Adrenal gland (tissue), 12 donors: ENCODE results near the gene NUP210L. TPM values are rescaled to one million over a fixed set of nuclear protein-coding genes. Genes with fewer than 3 reads are reported as not detected.

ENCODE experiments used
- DNase-seq, 7 donors: peaks; one replicate each; pipeline ENCODE4 v3.0.0-alpha.2; 2019 to 2020
- H3K27ac ChIP-seq, 5 donors: fragments of 200-600 bp; sonication (generic) in 4 of 5; 1 replicate in 3 of 5; 2 replicates in 2 of 5; pipeline versions ENCODE4 v1.5.1 to v1.8.0; 2016 to 2020; ENCODE audit warnings: mild to moderate bottlenecking in 1 of 5
- H3K27me3 ChIP-seq: fragments of 200-600 bp; 2 replicates; pipeline ENCODE4 v1.8.0; 2021
- H3K36me3 ChIP-seq, 2 donors: fragments of 200-600 bp; replicated peaks in 1 of 2; 1 replicate in 1 of 2; 2 replicates in 1 of 2; pipeline versions ENCODE4 v1.5.1 to v1.8.0; 2018 to 2022
- H3K4me1 ChIP-seq, 2 donors: fragments of 200-600 bp; replicated peaks in 1 of 2; 1 replicate in 1 of 2; 2 replicates in 1 of 2; pipeline versions ENCODE4 v1.5.1 to v1.8.0; 2018 to 2021
- H3K4me3 ChIP-seq, 4 donors: fragments of 200-600 bp; sonication (generic) in 3 of 4; one replicate each; pipeline ENCODE4 v1.5.1; 2016 to 2018
- H3K9me3 ChIP-seq, 3 donors: fragments of 200-600 bp; sonication (generic) in 1 of 3; replicated peaks in 1 of 3; 1 replicate in 2 of 3; 2 replicates in 1 of 3; pipeline versions ENCODE4 v1.5.1 to v1.8.0; 2016 to 2021
- POLR2A ChIP-seq, 2 donors: fragments of 450-650 bp; IDR thresholded peaks; one replicate each; pipeline ENCODE4 v1.6.1; 2017; ENCODE audit warnings: antibody characterized with exemption in 2 of 2, mild to moderate bottlenecking in 2 of 2, moderate library complexity in 1 of 2
- WGBS, 4 donors: extraction: QIAGEN DNeasy Blood & Tissue Kit in 2 of 4; methylation state at CpG; one replicate each; pipeline versions ENCODE4 v1.1.5 to v1.1.7; 2013 to 2017; 5-methylcytosine and 5-hydroxymethylcytosine counted together
- intact Hi-C, 2 donors: fragments of 100-400 bp; cut with DNase I; formaldehyde crosslinking; loops; one replicate each; pipeline versions ENCODE4 v1.14.1 to v1.15.0; 2022 to 2023
- polyA plus RNA-seq, 3 donors: library from polyadenylated mRNA; stranded (reverse); fragments of 200-250 nt in 2 of 3; fragments of 350-450 nt in 1 of 3; fragmentation: Illumina TruSeq in 1 of 3; extraction: RNeasy Lipid Tissue Mini Kit (QIAGEN cat#74804) in 1 of 3; gene quantifications; one replicate each; pipeline ENCODE4 v1.2.3, GENCODE V29; 2013 to 2014
- total RNA-seq, 9 donors: library from RNA; depleted of rRNA in 4 of 9; stranded (reverse); fragments of >200 nt in 4 of 9; fragments of 120-200 nt in 1 of 9; fragmentation: NEBNext Ultra II Directional in 1 of 9; extraction: Animal tissue kit (Norgen Biotek cat#: 25700) in 1 of 9; gene quantifications; one replicate each; pipeline versions ENCODE4 v1.1.0 to v1.2.4, GENCODE V29; 2013 to 2023
- TF ChIP-seq, protein P1 (sequence below), 6 experiments: fragments of 450-650 bp in 4 of 6; fragments of 200-600 bp in 2 of 6; sonication (generic) in 1 of 6; IDR thresholded peaks; 1 replicate in 5 of 6; 2 replicates in 1 of 6; pipeline versions ENCODE4 v1.5.1 to v1.8.0; 2016 to 2021; ENCODE audit warnings: antibody characterized with exemption in 6 of 6, mild to moderate bottlenecking in 2 of 6, moderate library complexity in 1 of 6
- donor health status: healthy with polysubstance abuse.
- donor health status: Bipolar disorder and iron deficiency.
- donor health status: DM: yes; HTN: yes; CAD: no.
- donor health status: DM: no; HTN: no; CAD: no.
- donor health status: DM: no; HTN: no; CAD: no.
- donor health status: DM: yes; HTN: yes; CAD: no.

The NUP210L gene
- total and polyA plus RNA-seq, 12 donors, result 0.03 to 0.07 (median 0.06) TPM; not detected in 7

DNA sequence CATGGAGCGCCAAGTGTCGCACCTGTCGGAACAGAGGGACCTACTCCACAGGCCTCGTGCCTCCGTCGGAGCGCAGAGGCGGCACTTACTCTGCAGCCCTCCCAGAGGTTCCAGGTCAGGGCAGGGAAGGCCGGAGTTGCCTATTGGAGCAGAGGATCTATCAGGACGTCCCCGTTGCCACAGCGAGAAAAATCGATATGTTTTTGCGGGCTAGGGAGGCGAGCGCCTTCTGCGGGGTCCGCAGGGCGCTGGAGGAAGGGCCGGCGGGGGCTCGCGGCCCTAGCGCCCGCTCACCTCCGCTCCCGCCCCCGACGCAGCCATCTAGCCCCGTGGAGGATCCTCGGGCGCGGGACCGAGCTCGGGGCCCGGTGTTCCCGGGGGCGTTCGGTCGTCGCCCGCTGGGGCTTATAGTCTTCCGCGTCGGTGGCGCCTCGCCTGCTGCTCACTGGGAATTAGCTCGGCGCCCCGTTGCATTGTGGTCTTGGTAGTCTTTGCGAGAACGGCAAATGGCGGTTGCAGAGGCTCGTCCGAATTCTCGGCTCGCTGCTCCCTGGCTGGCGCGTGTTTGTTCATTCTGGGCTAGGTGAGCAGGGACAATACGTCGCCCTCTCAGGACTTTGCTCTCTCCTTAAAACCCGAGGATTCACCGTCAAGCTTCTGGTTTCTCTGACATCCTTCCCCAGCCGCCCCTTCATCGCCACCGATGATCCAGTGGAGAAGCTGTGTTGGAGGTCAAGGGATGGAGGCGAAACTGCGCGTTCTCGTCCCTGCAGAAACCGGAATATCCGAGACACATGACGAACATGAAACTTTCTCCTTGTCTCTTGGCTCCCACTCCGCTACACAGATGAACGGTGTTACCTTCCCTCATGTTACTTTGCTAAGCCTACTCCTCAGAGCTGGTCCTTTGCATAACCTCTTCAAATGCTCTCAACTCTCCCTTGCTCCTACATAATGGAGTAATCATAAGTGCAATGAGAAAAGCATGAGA lies 177.3 kb downstream of the NUP210L start, which contains the start of gene JTB:
JTB (minus strand) TSS at position 425 of the 991 bp plus-strand sequence; CDS start at position 3, 422 bp downstream.
- no peaks in the 10 kb centered on the region for H3K27me3 ChIP-seq
- peak; percentile 88 to 96 (median 92) for DNase-seq
- intact Hi-C loops, result no loop called here
- H3K4me3 ChIP-seq, result peak within 1 kb of the TSS; percentile 52 to 87 (median 78)
- peak within 1 kb of the TSS; percentile 34 to 93 (median 90) for H3K27ac ChIP-seq
- TF ChIP-seq, protein P1, sequence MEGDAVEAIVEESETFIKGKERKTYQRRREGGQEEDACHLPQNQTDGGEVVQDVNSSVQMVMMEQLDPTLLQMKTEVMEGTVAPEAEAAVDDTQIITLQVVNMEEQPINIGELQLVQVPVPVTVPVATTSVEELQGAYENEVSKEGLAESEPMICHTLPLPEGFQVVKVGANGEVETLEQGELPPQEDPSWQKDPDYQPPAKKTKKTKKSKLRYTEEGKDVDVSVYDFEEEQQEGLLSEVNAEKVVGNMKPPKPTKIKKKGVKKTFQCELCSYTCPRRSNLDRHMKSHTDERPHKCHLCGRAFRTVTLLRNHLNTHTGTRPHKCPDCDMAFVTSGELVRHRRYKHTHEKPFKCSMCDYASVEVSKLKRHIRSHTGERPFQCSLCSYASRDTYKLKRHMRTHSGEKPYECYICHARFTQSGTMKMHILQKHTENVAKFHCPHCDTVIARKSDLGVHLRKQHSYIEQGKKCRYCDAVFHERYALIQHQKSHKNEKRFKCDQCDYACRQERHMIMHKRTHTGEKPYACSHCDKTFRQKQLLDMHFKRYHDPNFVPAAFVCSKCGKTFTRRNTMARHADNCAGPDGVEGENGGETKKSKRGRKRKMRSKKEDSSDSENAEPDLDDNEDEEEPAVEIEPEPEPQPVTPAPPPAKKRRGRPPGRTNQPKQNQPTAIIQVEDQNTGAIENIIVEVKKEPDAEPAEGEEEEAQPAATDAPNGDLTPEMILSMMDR (IDR thresholded peaks at IDR 0.05), result peak in 1 of 6 experiments; percentile 12
- TF ChIP-seq POLR2A (IDR thresholded peaks at IDR 0.05), result peak; percentile 82 to 84
- peaks cover 0 to 45% of the 10 kb centered on the region in 2 donors for H3K36me3 ChIP-seq
- peaks cover 17 to 18% of the 10 kb centered on the region in 2 donors for H3K4me1 ChIP-seq
- H3K9me3 ChIP-seq, result no peaks in the 10 kb centered on the region
- WGBS, 4 donors, result 0 to 1% (median 0%) methylated on average over 40 to 75 of the region's 75 CpGs

GRCh38 chr1:153976819-153977249 lies 178.0 kb downstream of the NUP210L start:
- WGBS, 4 donors, result 0 to 1% (median 0%) methylated on average over 11 to 16 of the region's 16 CpGs
- Histone ChIP-seq H3K36me3 (peaks cover 0 to 42% of the 10 kb centered on the region in 2 donors), H3K27me3 (no peaks in the 10 kb centered on the region), H3K4me1 (peaks cover 17 to 18% of the 10 kb centered on the region in 2 donors), H3K9me3 (no peaks in the 10 kb centered on the region), H3K4me3 (peak overlapping the region; percentile 52 to 87 (median 78)), H3K27ac (peak overlapping the region; percentile 34 to 93 (median 90))
- peak in 1 of 7 donors; percentile 44 for DNase-seq
- TF ChIP-seq, protein P1 (IDR thresholded peaks at IDR 0.05), result no peak
- no peak for TF ChIP-seq POLR2A (IDR thresholded peaks at IDR 0.05)
- intact Hi-C loops, result no loop called here

DNA sequence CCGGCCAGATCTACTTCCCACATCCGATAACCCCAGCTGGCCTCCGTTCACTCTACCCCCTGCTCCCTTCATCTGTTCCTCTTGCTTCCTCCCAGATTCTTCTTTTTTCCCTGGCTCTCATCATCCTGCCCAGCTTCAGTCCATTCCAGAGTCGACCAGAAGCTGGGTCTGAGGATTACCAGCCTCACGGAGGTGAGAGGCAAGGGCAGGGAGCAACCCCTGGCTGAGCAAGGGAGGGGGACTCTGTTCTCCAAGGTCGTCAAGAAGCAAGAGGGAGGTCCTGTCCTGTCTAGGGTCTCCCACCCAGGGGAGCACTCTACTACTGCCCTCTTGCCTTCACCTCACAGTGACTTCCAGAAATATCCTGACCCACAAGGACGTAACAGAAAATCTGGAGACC lies 181.3 kb downstream of the NUP210L start:
- Histone ChIP-seq H3K27me3 (no peaks in the 10 kb centered on the region), H3K4me1 (peaks cover 16 to 20% of the 10 kb centered on the region in 2 donors), H3K27ac (no peak overlapping the region), H3K4me3 (no peak overlapping the region), H3K9me3 (no peaks in the 10 kb centered on the region), H3K36me3 (peaks cover 0 to 35% of the 10 kb centered on the region in 2 donors)
- intact Hi-C loops, result no loop called here
- WGBS, 4 donors, result 74 to 80% (median 74%) methylated on average over 7 of the region's 7 CpGs
- TF ChIP-seq, protein P1 (IDR thresholded peaks at IDR 0.05), result no peak
- TF ChIP-seq POLR2A (IDR thresholded peaks at IDR 0.05), result no peak
- no peak for DNase-seq

DNA sequence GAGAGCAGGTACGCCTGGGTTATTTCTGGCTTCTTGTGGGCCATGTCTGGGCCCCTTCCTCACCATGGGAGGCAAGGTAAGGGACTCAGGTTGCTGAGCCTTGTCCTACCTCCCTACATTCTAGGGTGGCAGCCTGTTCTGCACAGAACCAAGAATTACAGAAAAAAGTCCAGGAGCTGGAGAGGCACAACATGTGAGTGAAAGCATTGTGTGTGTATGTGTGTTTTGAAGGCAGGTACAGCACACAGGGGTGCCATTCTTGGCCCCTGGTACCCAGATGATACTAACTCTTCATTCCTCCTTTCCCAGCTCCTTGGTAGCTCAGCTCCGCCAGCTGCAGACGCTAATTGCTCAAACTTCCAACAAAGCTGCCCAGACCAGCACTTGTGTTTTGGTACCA lies 181.8 kb downstream of the NUP210L start:
- WGBS, 4 donors, result 88 to 95% (median 94%) methylated on average over 3 of the region's 3 CpGs
- peaks cover 11 to 19% of the 10 kb centered on the region in 2 donors for H3K4me1 ChIP-seq
- intact Hi-C loops, result no loop called here

More for the DNA sequence above, 181.8 kb downstream of the NUP210L start:
- Histone ChIP-seq H3K27me3 (no peaks in the 10 kb centered on the region), H3K36me3 (peaks cover 0 to 35% of the 10 kb centered on the region in 2 donors), H3K27ac (no peak overlapping the region), H3K9me3 (no peaks in the 10 kb centered on the region), H3K4me3 (no peak overlapping the region)
- no peak for DNase-seq
- TF ChIP-seq POLR2A (IDR thresholded peaks at IDR 0.05), result no peak
- TF ChIP-seq, protein P1 (IDR thresholded peaks at IDR 0.05), result no peak
